HL-60 (cell line): ENCODE data around the gene CATSPERB.
"Not testable (repeated sequence)": the region's sequence is repeated elsewhere in the genome, so short reads cannot be mapped to it uniquely, and the experiment has no call there.

ENCODE experiments used
- DNase-seq, 2 experiments: peaks; one replicate each; pipeline ENCODE4 v3.0.0-alpha.2; 2010 to 2020; ENCODE audit warnings: low read depth in 1 of 2, low spot score in 1 of 2
- H3K27ac ChIP-seq: fragments of 250-450 bp; sonication (Bioruptor Pico); replicated peaks from 2 replicates; pipeline ENCODE4 v1.5.1; 2020; ENCODE audit warnings: mild to moderate bottlenecking, moderate library complexity
- H3K27me3 ChIP-seq: fragments of 250-450 bp; sonication (Bioruptor Pico); 2 replicates; pipeline ENCODE4 v1.5.1; 2021; ENCODE audit warnings: mild to moderate bottlenecking, moderate library complexity; ENCODE audit not compliant: insufficient read depth, poor library complexity, severe bottlenecking
- H3K4me3 ChIP-seq: replicated peaks from 2 replicates; pipeline ENCODE4 v1.5.1; 2011; ENCODE audit warnings: mild to moderate bottlenecking, control low read depth, low read length; ENCODE audit not compliant: insufficient read depth
- GABPA ChIP-seq: IDR thresholded peaks from 2 replicates; pipeline ENCODE4 v1.6.1; 2012; ENCODE audit warnings: low read depth
- POLR2AphosphoS5 ChIP-seq: IDR thresholded peaks from 2 replicates; pipeline ENCODE4 v1.6.1; 2012; ENCODE audit warnings: low read depth
- SPI1 ChIP-seq: IDR thresholded peaks from 2 replicates; pipeline ENCODE4 v1.6.1; 2012; ENCODE audit warnings: low read depth, mild to moderate bottlenecking, borderline replicate concordance
- TF ChIP-seq, protein P1 (sequence below): IDR thresholded peaks from 2 replicates; pipeline ENCODE4 v1.6.1; 2012; ENCODE audit warnings: low read depth; ENCODE audit not compliant: insufficient replicate concordance
- TF ChIP-seq, protein P2 (sequence below): IDR thresholded peaks from one replicate; pipeline ENCODE4 v1.5.1; 2011; ENCODE audit warnings: low read length, control low read depth, inconsistent platforms; ENCODE audit not compliant: insufficient read depth

CATSPERB gene

GRCh38 chr14:91743305-91743653 is 11.4 kb upstream of the CATSPERB start:
- H3K27me3 ChIP-seq, result peaks cover 2% of the 10 kb centered on the region
- no peak overlapping the region for H3K4me3 ChIP-seq
- TF ChIP-seq, protein P1, sequence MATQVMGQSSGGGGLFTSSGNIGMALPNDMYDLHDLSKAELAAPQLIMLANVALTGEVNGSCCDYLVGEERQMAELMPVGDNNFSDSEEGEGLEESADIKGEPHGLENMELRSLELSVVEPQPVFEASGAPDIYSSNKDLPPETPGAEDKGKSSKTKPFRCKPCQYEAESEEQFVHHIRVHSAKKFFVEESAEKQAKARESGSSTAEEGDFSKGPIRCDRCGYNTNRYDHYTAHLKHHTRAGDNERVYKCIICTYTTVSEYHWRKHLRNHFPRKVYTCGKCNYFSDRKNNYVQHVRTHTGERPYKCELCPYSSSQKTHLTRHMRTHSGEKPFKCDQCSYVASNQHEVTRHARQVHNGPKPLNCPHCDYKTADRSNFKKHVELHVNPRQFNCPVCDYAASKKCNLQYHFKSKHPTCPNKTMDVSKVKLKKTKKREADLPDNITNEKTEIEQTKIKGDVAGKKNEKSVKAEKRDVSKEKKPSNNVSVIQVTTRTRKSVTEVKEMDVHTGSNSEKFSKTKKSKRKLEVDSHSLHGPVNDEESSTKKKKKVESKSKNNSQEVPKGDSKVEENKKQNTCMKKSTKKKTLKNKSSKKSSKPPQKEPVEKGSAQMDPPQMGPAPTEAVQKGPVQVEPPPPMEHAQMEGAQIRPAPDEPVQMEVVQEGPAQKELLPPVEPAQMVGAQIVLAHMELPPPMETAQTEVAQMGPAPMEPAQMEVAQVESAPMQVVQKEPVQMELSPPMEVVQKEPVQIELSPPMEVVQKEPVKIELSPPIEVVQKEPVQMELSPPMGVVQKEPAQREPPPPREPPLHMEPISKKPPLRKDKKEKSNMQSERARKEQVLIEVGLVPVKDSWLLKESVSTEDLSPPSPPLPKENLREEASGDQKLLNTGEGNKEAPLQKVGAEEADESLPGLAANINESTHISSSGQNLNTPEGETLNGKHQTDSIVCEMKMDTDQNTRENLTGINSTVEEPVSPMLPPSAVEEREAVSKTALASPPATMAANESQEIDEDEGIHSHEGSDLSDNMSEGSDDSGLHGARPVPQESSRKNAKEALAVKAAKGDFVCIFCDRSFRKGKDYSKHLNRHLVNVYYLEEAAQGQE, result no peak
- TF ChIP-seq POLR2AphosphoS5 (no peak), GABPA (no peak), SPI1 (no peak)
- TF ChIP-seq, protein P2, sequence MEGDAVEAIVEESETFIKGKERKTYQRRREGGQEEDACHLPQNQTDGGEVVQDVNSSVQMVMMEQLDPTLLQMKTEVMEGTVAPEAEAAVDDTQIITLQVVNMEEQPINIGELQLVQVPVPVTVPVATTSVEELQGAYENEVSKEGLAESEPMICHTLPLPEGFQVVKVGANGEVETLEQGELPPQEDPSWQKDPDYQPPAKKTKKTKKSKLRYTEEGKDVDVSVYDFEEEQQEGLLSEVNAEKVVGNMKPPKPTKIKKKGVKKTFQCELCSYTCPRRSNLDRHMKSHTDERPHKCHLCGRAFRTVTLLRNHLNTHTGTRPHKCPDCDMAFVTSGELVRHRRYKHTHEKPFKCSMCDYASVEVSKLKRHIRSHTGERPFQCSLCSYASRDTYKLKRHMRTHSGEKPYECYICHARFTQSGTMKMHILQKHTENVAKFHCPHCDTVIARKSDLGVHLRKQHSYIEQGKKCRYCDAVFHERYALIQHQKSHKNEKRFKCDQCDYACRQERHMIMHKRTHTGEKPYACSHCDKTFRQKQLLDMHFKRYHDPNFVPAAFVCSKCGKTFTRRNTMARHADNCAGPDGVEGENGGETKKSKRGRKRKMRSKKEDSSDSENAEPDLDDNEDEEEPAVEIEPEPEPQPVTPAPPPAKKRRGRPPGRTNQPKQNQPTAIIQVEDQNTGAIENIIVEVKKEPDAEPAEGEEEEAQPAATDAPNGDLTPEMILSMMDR, result no peak
- no peak overlapping the region for H3K27ac ChIP-seq
- no peak for DNase-seq

DNA sequence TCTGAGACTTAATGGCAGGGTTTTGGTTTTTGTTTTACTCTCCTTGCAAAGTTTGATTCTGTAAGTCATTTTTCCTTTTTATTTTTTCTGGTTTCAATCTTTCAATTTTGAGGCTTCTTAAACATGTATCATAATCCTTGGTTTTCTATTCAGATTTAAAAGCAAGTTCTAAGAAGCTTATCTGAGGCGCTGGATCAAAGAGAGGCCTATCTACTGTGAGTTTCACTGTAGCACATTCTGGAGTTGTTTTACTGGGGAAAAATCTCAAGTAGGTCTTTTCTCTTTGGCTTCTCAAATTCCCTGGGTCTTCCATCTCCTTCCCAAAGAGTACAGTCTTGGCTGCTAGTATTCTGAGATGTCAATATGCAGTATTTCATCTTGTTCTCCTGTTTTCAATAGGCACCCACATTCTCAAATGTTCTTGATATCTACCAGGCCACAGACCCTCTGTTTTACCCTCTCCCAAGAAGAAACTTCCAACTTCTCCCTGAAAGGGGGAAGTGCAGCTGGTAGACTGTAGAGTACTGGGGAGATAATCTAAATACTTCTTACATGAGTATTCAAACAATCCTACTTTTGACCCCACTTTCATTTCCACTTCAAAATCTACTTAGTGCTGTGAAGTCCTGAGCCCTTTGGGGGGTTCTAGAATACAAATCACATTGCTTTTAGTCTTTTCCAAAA is 10.9 kb upstream of the CATSPERB start:
- H3K27ac ChIP-seq, result no peak overlapping the region
- no peak overlapping the region for H3K4me3 ChIP-seq
- no peak for DNase-seq
- TF ChIP-seq POLR2AphosphoS5 (no peak), SPI1 (no peak), GABPA (no peak)
- TF ChIP-seq, protein P2, result no peak
- TF ChIP-seq, protein P1, result no peak
- H3K27me3 ChIP-seq, result peaks cover 2% of the 10 kb centered on the region

DNA sequence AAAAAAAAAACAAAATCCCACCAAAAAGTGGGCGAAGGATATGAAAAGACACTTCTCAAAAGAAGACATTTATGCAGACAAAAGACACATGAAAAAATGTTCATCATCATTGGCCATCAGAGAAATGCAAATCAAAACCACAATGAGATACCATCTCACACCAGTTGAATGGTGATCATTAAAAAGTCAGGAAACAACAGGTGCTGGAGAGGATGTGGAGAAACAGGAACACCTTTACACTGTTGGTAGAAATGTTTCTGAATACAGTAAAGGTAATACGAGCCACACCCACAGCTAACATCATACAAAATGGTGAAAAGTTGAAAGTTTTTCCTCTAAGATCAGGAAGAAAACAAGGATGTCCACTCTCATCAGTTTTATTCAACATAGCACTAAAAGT is 8.0 kb upstream of the CATSPERB start:
- not testable (repeated sequence) for H3K4me3 ChIP-seq, H3K27ac ChIP-seq, H3K27me3 ChIP-seq, DNase-seq

- Histone ChIP-seq H3K4me3 (no peak overlapping the region), H3K27ac (no peak overlapping the region), H3K27me3 (no peaks in the 10 kb centered on the region)
- no peak for TF ChIP-seq POLR2AphosphoS5
- TF ChIP-seq, protein P2, result no peak
- no peak for TF ChIP-seq GABPA
- TF ChIP-seq, protein P1, result no peak
- no peak for TF ChIP-seq SPI1
- no peak for DNase-seq
Observed at GRCh38 chr14:91737619-91738018, 5.7 kb upstream of the CATSPERB start.
